Loucy (cell line): ENCODE data around the gene CTU2.

Experiments
- EZH2phosphoT487 ChIP-seq: fragments of 200-600 bp; IDR thresholded peaks from 2 replicates; pipeline ENCODE4 v1.6.1; 2018; ENCODE audit warnings: antibody characterized with exemption, mild to moderate bottlenecking, moderate library complexity, borderline replicate concordance
- TF ChIP-seq, protein P1 (sequence below): fragments of 200-600 bp; sonication (generic); conservative IDR thresholded peaks from 2 replicates; pipeline ENCODE4 v1.5.1; 2014; ENCODE audit warnings: mild to moderate bottlenecking, antibody characterized with exemption, low read length

- TF ChIP-seq, protein P1, sequence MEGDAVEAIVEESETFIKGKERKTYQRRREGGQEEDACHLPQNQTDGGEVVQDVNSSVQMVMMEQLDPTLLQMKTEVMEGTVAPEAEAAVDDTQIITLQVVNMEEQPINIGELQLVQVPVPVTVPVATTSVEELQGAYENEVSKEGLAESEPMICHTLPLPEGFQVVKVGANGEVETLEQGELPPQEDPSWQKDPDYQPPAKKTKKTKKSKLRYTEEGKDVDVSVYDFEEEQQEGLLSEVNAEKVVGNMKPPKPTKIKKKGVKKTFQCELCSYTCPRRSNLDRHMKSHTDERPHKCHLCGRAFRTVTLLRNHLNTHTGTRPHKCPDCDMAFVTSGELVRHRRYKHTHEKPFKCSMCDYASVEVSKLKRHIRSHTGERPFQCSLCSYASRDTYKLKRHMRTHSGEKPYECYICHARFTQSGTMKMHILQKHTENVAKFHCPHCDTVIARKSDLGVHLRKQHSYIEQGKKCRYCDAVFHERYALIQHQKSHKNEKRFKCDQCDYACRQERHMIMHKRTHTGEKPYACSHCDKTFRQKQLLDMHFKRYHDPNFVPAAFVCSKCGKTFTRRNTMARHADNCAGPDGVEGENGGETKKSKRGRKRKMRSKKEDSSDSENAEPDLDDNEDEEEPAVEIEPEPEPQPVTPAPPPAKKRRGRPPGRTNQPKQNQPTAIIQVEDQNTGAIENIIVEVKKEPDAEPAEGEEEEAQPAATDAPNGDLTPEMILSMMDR = no peak
- no peak for TF ChIP-seq EZH2phosphoT487
Measured at GRCh38 chr16:88665148-88665547, 41.2 kb upstream of the CTU2 start.
